Adipose tissue (tissue), 3 donors: Measurements from ENCODE around the gene NDC1. TPM values are rescaled to one million over a fixed set of nuclear protein-coding genes. Genes with fewer than 3 reads are reported as not detected.

Experiments used
- H3K27ac ChIP-seq: one replicate; pipeline ENCODE4 v1.5.1; 2013; ENCODE audit warnings: low read depth, low read length
- WGBS, 3 donors: extraction: QIAGEN DNeasy Blood & Tissue Kit; methylation state at CpG; one replicate each; pipeline ENCODE4 v1.1.7; 2013; 5-methylcytosine and 5-hydroxymethylcytosine counted together
- polyA plus RNA-seq, 3 donors: library from polyadenylated mRNA; stranded (reverse); fragments of 200-250 nt; gene quantifications; one replicate each; pipeline ENCODE4 v1.2.3, GENCODE V29; 2013
- donor health status: healthy with polysubstance abuse.
- donor health status: Bipolar disorder and iron deficiency.
- donor health status: healthy.

Gene NDC1
- polyA plus RNA-seq, 3 donors = 1.8 to 4.6 (median 3.7) TPM

DNA sequence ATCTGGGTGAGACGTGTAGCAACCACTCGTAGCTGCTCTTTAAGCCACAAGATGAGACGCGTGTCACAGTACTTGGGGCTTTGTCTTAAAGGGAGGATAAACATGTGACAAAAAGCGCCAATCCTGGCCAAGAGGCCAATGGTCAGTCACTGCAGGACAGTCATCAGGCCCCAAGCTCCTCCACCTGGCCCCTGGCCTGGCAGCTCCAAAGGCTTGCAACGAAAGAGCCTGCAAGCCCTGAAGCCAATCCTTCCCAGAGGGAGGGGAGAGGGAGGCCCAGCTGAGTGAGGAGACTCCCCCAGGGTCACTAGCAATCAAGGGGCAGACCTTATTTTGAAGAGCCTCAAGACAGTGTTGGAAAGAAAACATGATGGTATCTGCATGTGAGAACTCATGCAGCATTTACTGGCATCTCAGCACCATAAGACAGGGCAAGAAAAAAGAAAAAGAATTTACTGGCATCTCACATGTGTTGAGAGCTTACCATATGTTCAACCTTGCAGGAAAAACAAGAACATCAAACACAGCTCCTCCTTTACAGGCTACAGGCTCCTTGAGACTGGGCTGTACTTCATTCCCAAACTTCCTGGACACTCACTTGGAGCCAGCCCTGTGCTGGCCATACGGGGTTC is 110.5 kb downstream of the NDC1 start:
- WGBS, 3 donors = 84 to 95% (median 90%) methylated on average over 7 of the region's 7 CpGs
- H3K27ac ChIP-seq = no peak overlapping the region

GRCh38 chr1:53726009-53726600 is 112.0 kb downstream of the NDC1 start:
- 84 to 90% (median 86%) methylated on average over 8 of the region's 8 CpGs for WGBS, 3 donors
- H3K27ac ChIP-seq = no peak overlapping the region

DNA sequence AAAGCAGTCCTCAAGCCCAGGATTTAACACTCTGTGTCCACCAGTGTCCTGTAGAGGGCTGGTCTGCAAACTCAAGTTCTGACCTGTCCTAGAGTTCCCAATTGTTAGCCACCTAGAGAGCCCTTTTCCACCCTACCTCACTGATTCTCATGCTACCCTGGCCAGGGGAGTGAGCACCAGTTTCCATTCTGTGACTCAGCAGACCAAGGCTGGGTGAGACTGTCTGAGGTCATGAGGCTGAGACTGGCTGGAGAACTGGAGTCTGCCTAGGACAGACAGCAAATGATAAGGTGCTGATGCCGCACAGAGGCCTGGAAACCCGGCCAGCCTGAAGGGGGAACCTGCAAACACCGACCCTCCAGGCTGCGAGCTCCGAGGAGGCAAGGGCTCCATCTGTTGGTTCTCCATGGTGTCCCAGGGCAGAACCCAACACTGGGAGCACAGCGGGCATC is 112.8 kb downstream of the NDC1 start:
- WGBS, 3 donors = 31 to 47% (median 44%) methylated on average over 6 of the region's 6 CpGs
- no peak overlapping the region for H3K27ac ChIP-seq

DNA sequence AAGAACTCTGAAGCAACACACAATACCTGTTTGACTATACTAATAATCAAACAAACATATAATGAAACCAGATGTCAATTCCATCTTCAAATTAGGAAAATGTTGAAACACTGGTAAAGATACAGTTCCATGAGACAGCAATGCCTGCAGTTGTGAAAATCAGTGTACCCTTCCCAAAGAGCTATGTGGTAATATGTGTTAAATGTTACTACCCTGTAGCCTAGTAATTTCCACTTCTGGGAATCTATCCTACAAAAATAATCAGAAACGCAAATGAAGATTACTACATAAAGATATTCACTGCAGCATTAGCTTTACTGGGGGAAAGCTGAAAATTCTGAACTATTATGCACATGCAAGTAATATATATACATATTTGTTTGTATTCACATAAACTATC is 116.1 kb downstream of the NDC1 start:
- 85 to 87% (median 86%) methylated on average over 1 of the region's 1 CpG for WGBS, 3 donors
- no peak overlapping the region for H3K27ac ChIP-seq

DNA sequence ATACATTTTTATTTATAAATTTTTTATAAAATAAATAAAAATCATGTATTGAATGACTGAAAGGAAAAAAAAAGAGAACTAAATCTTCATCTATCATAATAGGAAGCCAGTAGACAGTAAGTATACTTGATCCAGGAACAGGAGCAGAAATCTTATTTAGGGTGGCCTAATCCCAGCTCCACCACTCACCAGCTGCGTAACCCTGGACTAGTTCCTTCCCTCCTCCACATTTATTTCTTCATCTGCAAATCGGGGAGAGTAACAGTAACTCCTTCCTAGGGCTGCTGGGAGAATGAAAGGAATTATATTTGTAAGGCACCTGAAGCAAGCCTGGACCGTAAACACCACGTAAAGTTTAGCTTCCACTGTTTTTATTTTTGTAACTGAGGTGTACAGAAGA is 117.0 kb downstream of the NDC1 start:
- 60 to 82% (median 73%) methylated on average over 4 of the region's 4 CpGs for WGBS, 3 donors

DNA sequence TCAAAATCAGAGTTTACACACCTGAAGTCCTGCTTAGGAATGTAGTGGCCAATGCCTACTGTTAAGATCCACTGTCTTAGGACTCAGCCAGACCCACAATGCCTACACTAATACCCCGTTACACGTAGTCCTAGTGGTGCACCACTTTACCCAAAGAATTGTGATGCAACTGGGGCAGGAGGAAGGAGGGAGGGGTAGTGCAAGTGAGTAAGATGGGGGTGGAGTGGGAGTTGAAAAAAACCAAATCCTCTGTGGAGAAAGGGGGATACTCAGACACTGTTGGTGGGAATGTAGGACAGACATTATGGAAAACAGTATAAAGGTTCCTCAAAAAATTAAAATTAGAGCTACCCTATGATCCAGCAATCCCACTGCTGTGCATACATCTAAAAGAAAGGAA is 118.6 kb downstream of the NDC1 start:
- no peak overlapping the region for H3K27ac ChIP-seq
- WGBS, 3 donors = 68 to 80% (median 69%) methylated on average over 2 of the region's 2 CpGs

More for the DNA sequence above, 117.0 kb downstream of the NDC1 start:
- H3K27ac ChIP-seq = no peak overlapping the region

- WGBS, 3 donors = 61 to 67% (median 65%) methylated on average over 2 of the region's 2 CpGs
- H3K27ac ChIP-seq = no peak overlapping the region
These were observed 119.7 kb downstream of the NDC1 start for GRCh38 chr1:53718443-53718842.

GRCh38 chr1:53717025-53717804 is 120.9 kb downstream of the NDC1 start:
- H3K27ac ChIP-seq = no peak overlapping the region
- 74 to 82% (median 80%) methylated on average over 6 of the region's 6 CpGs for WGBS, 3 donors

- WGBS, 3 donors = 75 to 79% (median 78%) methylated on average over 5 of the region's 5 CpGs
- H3K27ac ChIP-seq = no peak overlapping the region
These were observed 121.9 kb downstream of the NDC1 start for GRCh38 chr1:53716150-53716549.

DNA sequence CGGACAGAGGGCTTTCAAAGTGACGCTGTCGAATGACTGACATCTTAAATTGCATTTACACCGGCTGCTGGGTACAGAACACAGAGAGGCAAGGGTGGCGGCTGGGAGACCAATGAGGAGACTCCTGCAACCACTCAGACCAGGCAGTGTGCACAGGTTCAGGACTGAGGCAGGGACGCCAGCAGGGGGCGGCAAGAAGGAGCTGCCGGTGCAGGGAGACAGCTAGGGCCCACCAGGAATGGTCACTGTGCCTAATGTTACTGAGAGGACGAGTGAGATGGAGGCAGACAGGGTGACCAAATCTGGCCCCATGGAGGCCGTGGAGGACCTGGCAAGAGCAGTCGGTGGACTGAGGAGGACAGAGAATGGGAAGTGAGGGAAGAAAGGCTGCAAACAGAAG is 122.6 kb downstream of the NDC1 start:
- no peak overlapping the region for H3K27ac ChIP-seq
- WGBS, 3 donors = 42 to 63% (median 61%) methylated on average over 11 of the region's 11 CpGs

Other genes with a start within 250 kb of the NDC1 start
- gene GLIS1, start 99.1 kb downstream of the NDC1 start, polyA plus RNA-seq = 1 to 10 TPM in 1 of 3 donors, under 1 TPM in 2; 0.22 to 3.7 (median 0.56) TPM
- gene YIPF1, start 51.5 kb upstream of the NDC1 start, polyA plus RNA-seq = 10 to 100 TPM; 16.3 to 22.6 (median 16.5) TPM
- gene DIO1, start 55.9 kb upstream of the NDC1 start, polyA plus RNA-seq = not detected
- 10 to 100 TPM; 12.0 to 30.4 (median 16.1) TPM for gene IFT25, start 107.4 kb upstream of the NDC1 start, polyA plus RNA-seq
- 10 to 100 TPM in 2 of 3 donors, 1 to 10 TPM in 1; 9.6 to 18.4 (median 12.8) TPM for gene LRRC42, start 108.1 kb upstream of the NDC1 start, polyA plus RNA-seq
- not detected for gene LDLRAD1, start 179.9 kb upstream of the NDC1 start, polyA plus RNA-seq
- 100 to 1,000 TPM; 154 to 267 (median 178) TPM for gene TMEM59, start 214.9 kb upstream of the NDC1 start, polyA plus RNA-seq
- gene TCEANC2, start 215.3 kb upstream of the NDC1 start, polyA plus RNA-seq = 1 to 10 TPM; 1.4 to 3.8 (median 1.4) TPM